Skeletal muscle cell (primary cell): Measurements from ENCODE around the gene KCNMB2.

Source experiments
- DNase-seq: peaks from one replicate; pipeline ENCODE4 v3.0.0-alpha.2; 2010; ENCODE audit warnings: low read depth
- H3K4me3 ChIP-seq: 2 replicates; pipeline ENCODE4 v1.5.1; 2011; ENCODE audit warnings: low read depth, mild to moderate bottlenecking, control low read depth, low read length, moderate library complexity

Gene KCNMB2

DNA sequence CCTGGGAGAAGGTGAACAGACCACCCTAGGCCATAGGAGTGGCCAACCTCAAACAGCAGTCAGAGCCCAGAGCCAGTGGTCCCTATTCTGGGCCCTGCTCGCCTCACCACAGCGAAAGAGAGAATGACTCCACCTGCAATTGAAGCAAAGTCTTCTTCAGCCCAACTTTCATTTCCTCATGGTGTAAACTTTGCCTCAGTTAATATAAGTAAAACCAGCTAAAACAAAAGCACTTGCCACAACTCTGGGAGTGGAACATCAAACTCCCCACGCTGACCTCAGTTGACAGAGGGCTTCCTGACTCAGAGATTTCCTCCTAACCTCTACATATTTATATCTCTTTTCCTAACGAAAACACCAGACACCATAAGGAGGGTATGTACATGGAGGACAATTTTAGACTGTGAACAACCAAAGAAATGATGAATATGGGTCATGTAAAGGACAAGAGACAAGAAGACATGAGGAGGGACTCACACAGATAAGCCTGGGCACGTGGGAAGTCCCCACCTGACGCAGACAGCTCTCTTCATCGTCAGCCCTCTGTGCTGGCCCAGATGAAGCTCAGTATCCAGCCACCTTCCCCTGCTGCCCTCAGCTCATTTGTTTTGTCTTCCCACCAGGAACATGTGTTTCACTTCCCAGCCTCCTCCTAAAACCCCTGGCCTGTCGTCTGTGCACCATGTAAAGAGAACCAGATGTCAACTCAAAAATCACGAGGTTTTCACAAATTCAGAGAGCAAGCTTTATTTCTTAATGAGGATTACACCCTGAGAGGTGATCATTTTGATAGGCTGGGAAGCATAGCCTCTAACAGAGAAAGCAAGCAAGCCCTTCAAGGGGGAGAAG lies 140.9 kb downstream of the KCNMB2 start:
- DNase-seq, result no peak
- no peak overlapping the region for H3K4me3 ChIP-seq

DNA sequence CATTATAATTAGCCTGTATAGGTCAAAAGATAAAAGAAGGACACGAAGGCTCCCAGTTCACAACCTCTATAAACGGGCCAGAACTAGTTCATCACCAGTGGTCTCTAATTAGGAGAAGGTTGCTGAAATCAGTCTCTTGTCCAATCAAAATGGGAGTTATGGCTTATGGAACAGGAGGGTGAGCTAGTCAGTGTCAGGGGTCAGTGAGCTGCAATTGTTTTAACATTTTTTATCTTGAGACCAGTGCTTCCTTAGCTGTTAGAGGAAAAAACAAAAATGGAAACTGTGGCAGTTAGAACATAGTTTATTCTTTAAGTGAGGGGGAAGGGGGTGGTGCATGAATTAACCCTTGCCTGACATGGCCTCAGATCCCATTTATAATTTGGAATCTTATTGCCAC lies 141.7 kb downstream of the KCNMB2 start:
- DNase-seq, result no peak
- no peak overlapping the region for H3K4me3 ChIP-seq

DNA sequence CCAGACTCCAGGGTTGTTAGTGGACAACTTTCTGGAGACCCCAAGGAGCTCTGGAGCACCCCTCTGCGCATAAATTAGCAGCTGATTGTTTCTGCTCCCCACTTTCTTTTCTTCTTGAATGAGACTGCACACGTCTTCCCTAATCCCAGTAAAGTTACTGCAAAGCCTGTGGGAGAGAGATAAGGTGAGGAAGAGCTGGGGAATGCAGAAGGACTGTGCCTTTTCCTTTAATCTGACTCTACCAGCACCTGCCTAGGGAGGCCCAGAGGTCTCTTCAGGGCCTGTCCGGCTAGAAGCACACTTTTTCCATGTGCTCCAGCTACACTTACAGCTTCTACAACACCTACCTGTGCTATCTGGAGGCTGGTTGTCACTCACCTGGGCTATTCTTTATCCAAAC lies 143.8 kb downstream of the KCNMB2 start:
- no peak overlapping the region for H3K4me3 ChIP-seq
- no peak for DNase-seq

DNA sequence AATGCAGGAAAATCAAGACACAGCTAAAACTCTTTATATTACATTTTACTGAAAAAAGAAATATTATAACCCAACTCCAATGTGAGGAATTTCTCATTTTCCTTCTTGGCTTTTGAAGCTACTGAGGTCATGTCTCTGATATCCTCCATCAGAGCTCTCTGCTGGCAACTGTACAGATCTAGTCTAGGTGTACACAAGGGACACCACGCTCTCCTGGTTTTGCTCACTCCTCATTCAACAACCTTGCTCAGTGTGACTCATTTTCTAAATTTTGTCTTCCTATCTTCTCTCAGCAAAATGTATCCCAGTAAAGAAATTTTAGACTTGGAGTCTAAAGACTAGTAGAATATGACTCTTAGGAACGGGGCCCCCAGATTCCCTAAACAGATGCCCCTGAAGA lies 144.3 kb downstream of the KCNMB2 start:
- no peak overlapping the region for H3K4me3 ChIP-seq
- DNase-seq, result no peak

DNA sequence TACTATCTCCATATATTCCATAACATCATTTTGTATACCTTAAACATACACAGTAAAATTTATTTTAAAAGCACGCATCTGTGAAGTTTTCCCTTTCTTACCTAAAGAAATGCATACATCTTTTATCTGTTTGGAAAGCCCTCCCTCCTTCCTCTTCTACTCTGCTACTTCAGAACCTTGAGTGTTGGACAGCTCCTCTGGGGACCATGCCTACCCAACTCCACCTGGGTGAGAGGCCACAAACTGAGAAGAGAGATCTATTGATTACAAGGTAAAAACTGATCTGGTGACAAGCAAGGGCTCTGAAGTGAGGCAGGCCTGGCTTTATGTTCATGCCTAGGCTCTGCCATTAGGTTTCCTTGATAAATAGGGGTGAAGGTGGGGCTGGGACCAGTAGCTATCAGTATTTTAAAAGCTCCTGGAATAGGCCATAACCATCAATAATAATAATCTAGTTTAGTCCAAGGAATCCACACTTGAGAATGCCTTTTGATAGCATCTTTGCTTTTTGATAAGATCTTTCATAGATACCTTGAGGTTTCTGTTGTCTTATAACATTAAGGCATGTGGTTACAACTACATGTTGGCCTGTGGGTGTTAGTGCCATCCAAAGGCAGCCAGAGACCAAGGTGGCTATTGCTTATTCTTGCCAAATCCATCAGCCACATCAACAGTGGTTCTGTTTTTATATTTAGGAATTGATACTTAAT lies 148.8 kb downstream of the KCNMB2 start:
- H3K4me3 ChIP-seq, result no peak overlapping the region
- DNase-seq, result no peak

DNA sequence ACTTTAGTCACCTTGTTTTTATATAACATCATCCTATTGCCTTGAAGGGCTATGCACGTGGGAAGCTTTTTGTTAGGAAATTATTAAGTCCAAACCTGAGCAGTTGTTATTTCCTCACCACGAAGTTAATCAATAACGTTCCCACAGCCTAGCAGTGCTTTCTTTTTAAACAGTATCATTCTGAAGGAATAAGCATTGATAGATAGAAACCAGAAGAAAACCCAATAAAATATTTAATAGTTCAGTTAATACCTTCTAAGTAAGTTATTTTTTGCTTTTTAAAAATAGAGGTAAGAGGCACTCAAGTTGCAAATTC lies 149.3 kb downstream of the KCNMB2 start:
- no peak for DNase-seq
- H3K4me3 ChIP-seq, result no peak overlapping the region

DNA sequence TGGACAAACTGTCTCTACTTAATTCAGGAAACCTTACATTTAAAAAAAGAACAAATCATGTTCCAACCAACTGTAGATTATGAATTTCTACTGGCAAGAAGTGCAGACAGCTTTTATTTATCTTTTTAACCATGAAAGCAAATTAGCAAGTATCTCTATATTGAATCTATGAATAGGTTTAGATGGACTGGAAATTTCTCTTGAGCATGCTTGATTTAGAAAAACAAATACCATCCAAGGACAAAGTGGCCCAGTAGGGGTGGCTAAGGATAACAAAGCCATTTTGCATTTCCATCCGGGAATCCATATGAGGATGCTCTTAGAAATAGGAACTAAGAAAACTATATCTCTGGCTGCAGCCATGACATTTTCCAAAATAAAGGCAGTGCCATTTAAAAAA lies 150.6 kb downstream of the KCNMB2 start:
- H3K4me3 ChIP-seq, result no peak overlapping the region
- no peak for DNase-seq

DNA sequence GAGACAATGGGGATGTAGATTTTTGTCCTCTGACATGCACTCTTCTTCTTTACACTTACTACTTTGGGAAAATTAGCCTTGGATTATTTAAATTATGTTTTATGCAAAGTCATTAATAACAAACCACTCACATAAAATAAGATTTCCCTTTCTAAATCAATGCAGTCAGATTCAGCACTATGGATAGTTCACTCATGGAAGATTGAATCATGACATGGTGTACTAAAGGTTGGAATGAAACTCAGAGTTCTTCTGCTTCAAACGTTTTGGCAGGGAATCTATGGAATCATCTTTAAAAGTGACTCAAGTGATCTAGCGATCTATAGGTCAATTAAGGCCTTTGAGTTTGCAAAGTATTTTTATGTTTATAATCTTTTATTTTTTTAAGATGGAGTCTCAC lies 154.3 kb downstream of the KCNMB2 start:
- DNase-seq, result no peak
- H3K4me3 ChIP-seq, result no peak overlapping the region

DNA sequence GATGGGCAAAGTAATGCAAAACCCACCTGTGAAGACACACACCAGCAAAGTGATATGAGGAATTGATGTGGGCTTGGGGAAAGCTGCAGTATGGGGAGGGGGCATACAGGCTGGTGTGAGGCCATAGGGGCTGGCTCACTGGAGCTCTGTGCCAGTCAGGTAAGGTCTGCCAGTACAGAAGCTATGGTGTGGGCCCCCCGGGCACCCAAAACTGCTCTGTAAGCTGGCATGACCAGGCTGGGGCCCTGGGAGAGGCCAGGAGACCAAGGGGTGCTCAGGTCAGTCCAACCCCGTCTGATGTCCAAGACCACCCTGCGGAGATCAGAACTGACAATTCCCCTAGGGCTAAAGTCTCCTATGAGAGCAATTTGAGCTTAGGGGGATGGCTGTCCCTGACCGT lies 163.1 kb downstream of the KCNMB2 start:
- H3K4me3 ChIP-seq, result no peak overlapping the region
- DNase-seq, result no peak

DNA sequence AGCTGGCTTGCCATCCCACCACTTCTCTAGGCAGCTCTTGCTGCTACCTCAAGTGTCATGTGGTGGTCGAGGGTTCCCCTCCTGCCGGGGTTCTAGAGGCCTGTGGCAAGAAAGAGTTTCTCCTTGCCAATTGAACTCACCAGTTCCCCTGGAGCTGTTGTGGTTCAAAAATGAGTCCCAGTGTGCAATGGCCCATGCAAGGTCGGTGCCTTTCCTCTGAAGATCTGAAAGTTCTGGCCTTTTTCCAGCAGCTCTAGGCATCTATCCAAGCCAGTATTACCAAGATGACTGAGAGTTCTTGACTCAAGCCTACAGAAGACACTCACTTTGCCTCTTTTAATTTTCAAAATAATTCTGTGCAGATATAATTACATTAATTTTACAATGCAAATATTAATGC lies 163.6 kb downstream of the KCNMB2 start:
- no peak for DNase-seq
- no peak overlapping the region for H3K4me3 ChIP-seq

DNA sequence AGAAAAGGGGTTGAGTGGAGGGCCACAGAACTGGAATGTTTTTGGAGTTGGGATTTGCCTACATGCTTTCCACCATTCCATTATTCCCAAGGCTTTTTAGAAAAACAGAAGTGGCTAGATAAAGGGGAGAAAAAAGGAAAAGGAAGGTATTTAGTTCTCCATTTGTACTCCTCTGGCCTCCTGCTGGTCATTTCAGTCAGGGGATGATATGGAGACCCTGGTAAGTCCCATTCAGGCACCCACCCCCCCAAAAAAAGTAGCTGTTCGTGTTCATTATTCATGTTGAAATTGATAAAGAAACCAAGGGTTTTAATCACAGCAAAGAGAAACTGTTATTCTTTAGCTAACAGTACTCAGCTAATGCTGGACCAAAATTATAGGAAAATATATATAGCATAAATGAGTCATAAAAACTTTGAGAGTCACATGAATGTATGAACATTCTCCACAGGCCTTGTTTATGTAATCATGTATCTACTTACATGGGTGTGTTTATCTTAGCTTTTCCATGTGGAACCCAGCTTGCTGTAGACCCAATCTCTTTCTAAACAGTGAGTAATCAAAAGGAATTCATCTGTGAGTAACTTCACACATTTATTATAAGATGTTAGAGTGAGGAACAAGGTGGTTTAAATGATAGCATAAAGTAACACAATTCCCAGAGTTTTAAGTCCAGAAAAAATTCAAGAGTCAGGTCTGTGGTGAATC lies 167.2 kb downstream of the KCNMB2 start:
- DNase-seq, result peak; percentile 56
- H3K4me3 ChIP-seq, result no peak overlapping the region

DNA sequence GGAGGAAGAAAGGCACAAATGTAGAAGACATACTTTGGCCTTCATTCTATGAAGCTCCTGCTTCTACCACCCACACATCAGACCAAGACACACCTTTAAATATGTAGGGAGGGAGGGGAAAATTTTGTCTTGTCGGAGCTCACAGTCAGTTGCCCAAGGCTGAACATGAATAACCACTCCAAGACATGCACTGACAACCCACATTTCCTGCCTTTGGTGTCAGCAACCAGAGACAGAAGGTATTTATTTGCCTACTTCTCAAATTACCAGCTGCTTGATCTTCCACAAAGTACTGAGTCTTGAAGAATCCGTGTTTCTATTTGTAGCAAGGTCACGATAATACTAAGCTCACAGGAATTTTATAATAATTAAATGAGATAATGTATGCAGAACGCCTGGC lies 169.7 kb downstream of the KCNMB2 start:
- DNase-seq, result peak; percentile 8
- H3K4me3 ChIP-seq, result no peak overlapping the region

DNA sequence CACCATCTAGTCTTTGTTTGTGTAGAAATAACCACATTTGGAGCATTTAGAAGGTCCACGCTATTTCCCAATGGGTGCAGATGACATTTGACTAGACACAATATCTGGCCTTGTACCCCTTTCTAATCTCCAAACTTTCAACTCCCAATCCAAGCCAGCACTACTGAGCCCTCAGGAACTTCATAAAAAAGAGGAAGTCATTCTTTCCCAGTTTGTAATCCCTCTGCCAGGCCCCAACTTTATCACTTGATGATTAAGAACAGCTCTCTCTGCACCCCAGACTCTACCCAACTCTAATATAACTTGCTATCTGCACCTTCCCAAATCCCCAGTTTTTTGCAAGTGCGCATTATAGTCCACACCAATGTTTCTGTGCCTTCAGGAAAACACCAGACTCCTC lies 170.2 kb downstream of the KCNMB2 start:
- no peak overlapping the region for H3K4me3 ChIP-seq
- no peak for DNase-seq

DNA sequence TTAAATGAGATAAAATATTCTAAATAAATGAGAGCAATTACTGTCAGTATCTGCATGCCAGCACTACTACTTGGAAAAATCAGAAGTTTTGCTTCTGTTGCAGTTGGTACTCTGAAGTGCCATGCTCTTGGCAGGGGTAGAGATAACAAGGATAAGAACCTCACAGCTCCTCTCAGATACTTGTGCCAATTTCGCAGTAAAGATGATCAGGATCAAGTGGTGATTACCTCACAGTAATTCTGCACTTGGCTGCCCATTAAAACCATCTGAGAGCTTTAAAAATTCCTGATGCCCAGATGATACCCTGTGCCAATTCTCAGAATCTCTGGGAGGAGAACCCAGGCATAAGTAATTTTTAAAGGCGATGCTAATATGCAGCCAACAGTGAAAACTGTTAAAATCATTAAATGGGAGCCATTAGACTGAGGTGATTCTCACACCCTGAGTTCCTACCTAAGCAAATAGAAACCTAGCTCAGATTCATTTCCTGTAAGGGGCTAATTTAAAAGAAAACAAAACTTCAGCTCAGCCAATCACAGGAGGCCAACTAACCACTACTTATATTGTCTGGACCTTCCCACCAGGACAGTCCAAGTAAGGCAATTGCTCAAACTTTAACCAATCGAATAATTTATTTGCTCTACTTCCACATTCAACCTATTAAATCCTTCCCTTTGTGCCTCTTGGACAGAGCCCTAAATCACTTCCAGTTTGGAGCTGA lies 171.2 kb downstream of the KCNMB2 start:
- DNase-seq, result no peak
- H3K4me3 ChIP-seq, result no peak overlapping the region

DNA sequence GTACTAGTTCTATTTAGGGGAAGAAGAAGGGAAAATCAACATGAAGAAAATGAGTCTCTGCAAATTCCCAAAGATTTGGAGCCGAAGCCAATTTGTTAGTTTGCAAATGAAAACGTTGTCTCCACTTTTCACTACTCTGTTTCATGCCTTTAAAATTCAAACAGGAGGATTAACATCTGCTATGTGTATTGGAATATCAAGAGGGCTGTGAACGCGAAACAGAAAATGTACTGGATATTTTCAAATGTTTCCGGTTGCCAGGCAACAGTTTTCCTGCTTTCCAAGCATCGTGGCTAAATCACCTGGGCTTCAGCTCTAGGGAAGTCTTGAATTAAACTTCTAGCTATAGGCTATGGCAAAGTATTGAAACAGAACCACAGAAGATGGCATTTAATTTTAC lies 172.8 kb downstream of the KCNMB2 start:
- H3K4me3 ChIP-seq, result no peak overlapping the region
- DNase-seq, result no peak

DNA sequence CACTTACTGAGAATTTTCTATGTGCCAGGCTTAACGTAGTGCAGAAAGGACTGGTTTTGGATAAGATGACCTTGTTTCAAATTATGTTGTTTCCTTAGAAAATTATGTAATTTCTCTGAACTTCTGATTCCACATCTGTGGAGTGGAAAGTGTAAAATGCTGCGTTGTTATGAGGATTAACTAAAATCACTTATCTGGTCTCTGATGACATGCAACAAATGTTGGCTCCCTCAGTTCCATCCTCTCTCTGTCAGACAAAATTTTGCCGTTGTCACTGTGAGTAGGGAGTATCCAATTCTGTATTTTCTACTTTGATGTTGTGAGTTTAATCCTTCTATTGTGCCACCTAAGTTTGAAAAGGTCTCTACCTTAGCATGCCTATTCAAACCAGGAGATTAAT lies 175.5 kb downstream of the KCNMB2 start:
- no peak for DNase-seq
- H3K4me3 ChIP-seq, result no peak overlapping the region

DNA sequence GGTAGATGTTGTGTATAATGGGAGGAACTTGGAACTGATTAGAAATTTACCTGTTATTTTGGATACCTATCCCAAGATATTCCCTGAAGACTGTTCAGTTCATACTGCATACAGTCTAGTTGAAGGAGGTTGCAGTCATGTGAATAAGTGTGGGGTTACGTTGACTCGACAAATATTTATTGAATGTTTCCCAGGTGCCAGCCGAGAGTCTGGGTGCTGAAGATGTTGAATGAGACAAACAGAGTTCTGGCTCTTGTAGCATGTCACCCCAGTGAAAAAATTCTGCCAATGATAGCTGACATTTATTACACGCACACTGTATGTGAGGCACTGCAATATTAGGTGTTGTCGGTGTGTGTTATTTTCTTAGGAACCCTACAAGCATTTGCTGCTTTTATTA lies 176.0 kb downstream of the KCNMB2 start:
- no peak for DNase-seq
- H3K4me3 ChIP-seq, result no peak overlapping the region

DNA sequence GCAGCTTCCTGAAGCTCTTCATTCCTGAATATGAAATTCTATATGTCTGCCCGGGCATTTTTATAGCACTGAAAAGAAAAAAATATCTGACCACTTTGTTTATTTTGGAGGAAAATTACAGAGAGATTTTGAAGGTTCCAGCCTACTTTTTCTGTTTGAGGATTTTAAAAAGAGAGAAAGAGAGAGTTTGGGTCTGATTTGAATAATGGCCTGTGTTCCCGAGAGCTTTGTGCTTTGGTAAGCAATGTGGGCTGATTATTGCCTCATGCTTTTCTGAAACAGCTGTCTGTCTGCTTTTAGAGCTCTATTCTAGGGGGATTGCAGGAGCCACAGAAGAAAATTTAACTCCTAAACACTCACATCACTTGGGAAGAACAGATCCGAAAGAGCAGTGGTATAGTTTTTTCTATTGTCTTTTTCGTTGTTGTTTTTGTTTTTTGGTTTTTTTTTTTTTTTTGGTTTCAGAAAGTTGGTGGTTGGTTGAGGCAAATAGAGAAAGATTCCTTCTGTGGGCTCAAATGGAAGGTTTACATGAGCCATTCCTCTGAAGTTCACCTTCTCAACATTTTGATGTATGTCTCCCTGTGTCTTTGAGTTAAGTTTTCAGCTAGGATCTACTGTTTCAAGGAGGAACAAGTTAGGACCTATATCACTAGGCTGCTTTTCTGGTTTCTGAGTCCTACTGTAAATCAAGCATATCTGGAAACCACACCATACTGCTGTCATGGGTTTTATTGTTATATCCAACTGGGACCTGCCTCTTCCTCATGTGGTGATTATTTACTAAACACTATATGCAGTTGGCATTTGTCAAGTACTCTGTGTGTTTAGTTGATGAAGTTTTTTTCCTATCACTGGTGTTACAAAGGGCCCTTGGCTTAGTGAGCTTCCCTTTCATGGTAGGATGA lies 178.9 kb downstream of the KCNMB2 start:
- H3K4me3 ChIP-seq, result no peak overlapping the region
- peak; percentile 26 for DNase-seq

DNA sequence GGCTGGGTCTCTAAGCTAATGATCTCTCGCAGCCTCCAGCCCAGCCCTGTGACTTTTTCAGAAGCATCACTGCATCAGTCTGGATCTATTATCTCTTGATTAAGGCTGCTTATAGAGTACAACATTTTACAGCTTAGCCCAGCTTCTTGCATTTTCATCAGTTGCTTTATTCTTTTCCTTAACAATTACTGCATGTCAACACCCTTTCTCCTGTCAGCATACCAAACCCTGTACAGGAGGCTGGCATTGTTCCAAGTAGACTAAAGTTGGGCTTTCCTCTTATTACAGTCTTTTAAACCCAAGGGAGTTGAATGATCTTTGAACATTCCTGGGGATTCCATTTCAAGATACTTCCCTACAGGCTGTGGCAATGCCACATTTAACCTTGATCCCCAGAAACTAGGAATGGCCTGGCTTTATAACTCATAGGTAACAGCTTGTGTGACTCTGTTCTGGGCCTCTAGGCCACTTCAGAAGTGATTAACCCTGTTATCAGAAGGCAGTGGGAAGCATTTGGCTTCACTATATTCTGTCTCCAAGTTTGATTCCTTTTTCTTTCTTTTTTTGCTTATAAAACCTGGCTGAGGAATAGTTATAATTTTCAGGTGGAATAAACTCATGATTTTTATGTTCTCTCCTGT lies 182.9 kb downstream of the KCNMB2 start:
- DNase-seq, result peak; percentile 40
- H3K4me3 ChIP-seq, result no peak overlapping the region
